B cell (primary cell): ENCODE results near the gene TMPRSS5.

Source experiments
- CTCF ChIP-seq: fragments of 200-600 bp; IDR thresholded peaks from one replicate; pipeline ENCODE4 v1.8.0; 2022; ENCODE audit warnings: antibody characterized with exemption, mild to moderate bottlenecking
- EZH2 ChIP-seq: IDR thresholded peaks from 2 replicates; pipeline ENCODE4 v1.6.1; 2012; ENCODE audit warnings: borderline replicate concordance, low read depth, mild to moderate bottlenecking, moderate library complexity, low read length; ENCODE audit not compliant: insufficient read depth, poor library complexity, severe bottlenecking

GRCh38 chr11:113637636-113638035 is 68.5 kb downstream of the TMPRSS5 start:
- no peak for TF ChIP-seq CTCF
- no peak for TF ChIP-seq EZH2
